Cardiac fibroblast (primary cell): ENCODE measurements around the gene MCAT.

ENCODE experiments used
- DNase-seq, 2 donors: peaks; one replicate each; pipeline versions ENCODE4 v3.0.0 to v3.0.0-alpha.2; 2010; ENCODE audit warnings: low read depth in 2 of 2
- H3K4me3 ChIP-seq, 2 donors: replicated peaks in 1 of 2; 1 replicate in 1 of 2; 2 replicates in 1 of 2; pipeline ENCODE4 v1.5.1; 2011; ENCODE audit warnings: low read depth in 2 of 2, low read length in 2 of 2, mild to moderate bottlenecking in 2 of 2, moderate library complexity in 1 of 2
- CTCF ChIP-seq: IDR thresholded peaks from one replicate; pipeline ENCODE4 v1.5.1; 2011; ENCODE audit warnings: low read depth, mild to moderate bottlenecking, low read length, inconsistent platforms

The MCAT gene

GRCh38 chr22:43142880-43143562 lies at the start of gene MCAT:
MCAT (minus strand) TSS chr22:43143398; CDS start chr22:43143348, 50 bp downstream.
- peak within 1 kb of the TSS; percentile 96 to 98 for H3K4me3 ChIP-seq
- TF ChIP-seq CTCF: no peak
- peak; percentile 71 to 83 for DNase-seq

- TF ChIP-seq CTCF: no peak
- DNase-seq: no peak
- H3K4me3 ChIP-seq: no peak overlapping the region
Measured at GRCh38 chr22:43191831-43192230, 48.6 kb upstream of the MCAT start.

DNA sequence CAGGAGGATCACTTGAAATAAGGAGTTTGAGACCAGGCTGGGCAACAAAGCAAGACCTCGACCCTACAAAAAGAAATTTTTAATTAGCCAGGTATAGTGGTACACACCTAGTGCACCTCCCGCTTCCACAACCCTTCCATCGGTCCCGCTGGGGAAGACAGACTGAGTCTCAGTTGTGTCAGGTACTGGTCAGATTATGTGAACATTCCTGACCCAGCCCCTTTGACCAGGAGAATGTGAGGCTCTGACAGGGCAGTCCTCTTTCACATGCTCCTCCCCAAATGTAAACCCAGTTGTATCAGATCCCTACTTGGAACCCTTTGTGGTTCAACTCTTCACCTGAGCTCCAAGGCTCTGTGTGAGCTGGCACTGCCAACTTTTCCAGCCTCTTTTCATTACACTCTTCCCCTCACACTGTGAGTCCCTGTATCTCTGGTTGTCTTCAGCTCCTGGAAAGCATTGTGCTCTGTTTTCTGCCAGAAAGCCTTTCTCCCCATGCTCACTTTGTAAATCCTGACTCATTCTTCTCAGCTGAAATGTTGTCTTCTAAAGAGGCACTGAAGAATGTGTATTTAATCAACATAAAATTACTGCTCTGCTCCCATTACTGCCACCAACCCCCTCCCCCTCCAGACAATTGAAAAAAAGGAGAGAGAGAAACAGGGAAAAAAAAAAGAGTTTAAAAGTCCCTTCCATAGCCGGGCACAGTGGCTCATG lies 45.8 kb upstream of the MCAT start:
- TF ChIP-seq CTCF: no peak
- DNase-seq: no peak
- no peak overlapping the region for H3K4me3 ChIP-seq

- no peak for TF ChIP-seq CTCF
- DNase-seq: peak; percentile 93 to 96
- peak overlapping the region; percentile 49 to 54 for H3K4me3 ChIP-seq
Measured at GRCh38 chr22:43187171-43188099, 44.2 kb upstream of the MCAT start.

GRCh38 chr22:43186272-43187170 lies 43.3 kb upstream of the MCAT start, which contains the start of gene TTLL12:
TTLL12 (minus strand) TSS chr22:43187134; CDS start chr22:43187069, 65 bp downstream.
- H3K4me3 ChIP-seq: peak within 1 kb of the TSS; percentile 70 to 71
- no peak for TF ChIP-seq CTCF
- DNase-seq: peak; percentile 35 to 71
